ENCODE data around the gene SGSH. TPM values are rescaled to one million over a fixed set of nuclear protein-coding genes. Genes with fewer than 3 reads are reported as not detected.

SGSH gene
- total RNA-seq, 6 experiments from 2014 or later: 41.2 to 52.6 (median 47.5) TPM

- H3K4me1 Mint-ChIP-seq (ENCODE audit: low read depth): peaks cover 41% of the 10 kb centered on the region
- peak overlapping the region; percentile 95 for H3K27ac Mint-ChIP-seq
- no peak overlapping the region for H3K4me3 Mint-ChIP-seq
- no peak for DNase-seq
- H3K27me3 Mint-ChIP-seq (ENCODE audit: insufficient read depth): peaks cover 2% of the 10 kb centered on the region; the same call in 1 of the 2 replicates
- no peaks in the 10 kb centered on the region; the same call in 1 of the 2 replicates for H3K36me3 Mint-ChIP-seq (ENCODE audit: low read depth)
- no peak for TF ChIP-seq CTCF (IDR thresholded peaks at IDR 0.05)
- H3K9me3 Mint-ChIP-seq: no peaks in the 10 kb centered on the region
Measured at GRCh38 chr17:80256034-80256350, 35.9 kb upstream of the SGSH start.

DNA sequence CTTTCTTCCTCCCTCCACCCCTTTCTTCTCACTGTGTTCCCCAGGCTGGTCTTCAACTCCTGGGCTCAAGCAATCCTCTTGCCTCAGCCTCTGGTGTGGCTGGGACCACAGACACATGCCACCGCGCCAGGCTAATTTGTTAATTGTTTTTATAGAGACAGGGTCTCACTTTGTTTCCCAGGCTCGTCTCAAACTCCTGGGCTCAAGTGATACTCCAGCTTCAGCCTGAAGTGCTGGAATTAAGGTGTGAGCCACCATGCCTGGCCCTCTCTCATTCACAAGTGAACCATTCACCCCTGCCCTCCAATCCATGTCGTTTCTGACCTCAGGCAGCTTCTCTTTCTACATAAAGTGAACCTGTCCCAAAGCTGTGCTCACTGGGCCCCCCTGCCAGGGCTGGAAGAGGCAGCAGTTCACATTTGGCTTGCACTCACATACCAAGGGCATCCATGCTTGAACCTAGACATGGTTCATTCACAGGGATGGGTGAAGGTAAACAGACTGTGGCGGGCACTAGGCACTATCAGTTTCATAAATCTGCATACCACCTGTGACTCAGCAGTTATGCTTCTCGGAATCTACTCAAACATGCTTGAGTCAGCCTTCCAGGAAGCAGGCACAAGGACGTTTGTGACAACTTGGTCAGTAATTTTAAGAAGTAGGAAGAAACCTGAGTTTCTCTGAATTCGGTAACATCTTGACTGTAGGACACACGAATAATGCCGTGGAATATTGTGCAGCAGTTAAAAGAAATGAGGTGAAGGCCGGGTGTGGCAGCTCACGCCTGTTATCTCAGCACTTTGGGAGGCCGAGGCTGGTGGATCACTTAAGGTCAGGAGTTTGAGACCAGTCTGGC lies 34.5 kb upstream of the SGSH start:
- H3K27ac Mint-ChIP-seq: peak overlapping the region; percentile 95
- peak overlapping the region; percentile 75 for H3K4me3 Mint-ChIP-seq
- no peak for TF ChIP-seq CTCF (IDR thresholded peaks at IDR 0.05)
- DNase-seq: peak; percentile 93
- no peaks in the 10 kb centered on the region; the same call in 1 of the 2 replicates for H3K36me3 Mint-ChIP-seq (ENCODE audit: low read depth)
- H3K27me3 Mint-ChIP-seq (ENCODE audit: insufficient read depth): peaks cover 2% of the 10 kb centered on the region; the same call in 1 of the 2 replicates
- H3K4me1 Mint-ChIP-seq (ENCODE audit: low read depth): peaks cover 38% of the 10 kb centered on the region
- no peaks in the 10 kb centered on the region for H3K9me3 Mint-ChIP-seq

GRCh38 chr17:80253631-80254395 lies 33.7 kb upstream of the SGSH start:
- Mint-ChIP-seq H3K4me1 (ENCODE audit: low read depth) (peaks cover 31% of the 10 kb centered on the region), H3K9me3 (no peaks in the 10 kb centered on the region), H3K27me3 (ENCODE audit: insufficient read depth) (peaks cover 2% of the 10 kb centered on the region; the same call in 1 of the 2 replicates), H3K27ac (peak overlapping the region; percentile 95), H3K36me3 (ENCODE audit: low read depth) (no peaks in the 10 kb centered on the region; the same call in 1 of the 2 replicates), H3K4me3 (no peak overlapping the region; the same call in 1 of the 2 replicates)
- no peak for DNase-seq
- TF ChIP-seq CTCF (IDR thresholded peaks at IDR 0.05): no peak

DNA sequence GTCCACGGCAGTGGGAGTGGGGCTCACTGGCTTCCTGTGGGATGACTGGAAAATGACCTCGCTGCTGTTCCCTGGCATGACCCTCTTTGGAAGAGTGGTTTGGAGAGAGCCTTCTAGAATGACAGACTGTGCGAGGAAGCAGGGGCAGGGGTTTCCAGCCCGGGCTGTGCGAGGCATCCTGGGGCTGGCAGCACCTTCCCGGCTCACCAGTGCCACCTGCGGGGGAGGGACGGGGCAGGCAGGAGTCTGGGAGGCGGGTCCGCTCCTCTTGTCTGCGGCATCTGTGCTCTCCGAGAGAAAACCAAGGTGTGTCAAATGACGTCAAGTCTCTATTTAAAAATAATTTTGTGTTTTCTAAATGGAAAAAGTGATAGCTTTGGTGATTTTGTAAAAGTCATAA lies 32.7 kb upstream of the SGSH start:
- no peak overlapping the region for H3K27ac Mint-ChIP-seq
- peaks cover 28% of the 10 kb centered on the region for H3K4me1 Mint-ChIP-seq (ENCODE audit: low read depth)
- DNase-seq: no peak
- no peak for TF ChIP-seq CTCF (IDR thresholded peaks at IDR 0.05)
- no peaks in the 10 kb centered on the region; the same call in 1 of the 2 replicates for H3K36me3 Mint-ChIP-seq (ENCODE audit: low read depth)
- peaks cover 2% of the 10 kb centered on the region; the same call in 1 of the 2 replicates for H3K27me3 Mint-ChIP-seq (ENCODE audit: insufficient read depth)
- no peaks in the 10 kb centered on the region for H3K9me3 Mint-ChIP-seq
- no peak overlapping the region for H3K4me3 Mint-ChIP-seq

- no peaks in the 10 kb centered on the region; the same call in 1 of the 2 replicates for H3K36me3 Mint-ChIP-seq (ENCODE audit: low read depth)
- DNase-seq: no peak
- H3K9me3 Mint-ChIP-seq: no peaks in the 10 kb centered on the region
- H3K4me1 Mint-ChIP-seq (ENCODE audit: low read depth): peaks cover 28% of the 10 kb centered on the region
- H3K27me3 Mint-ChIP-seq (ENCODE audit: insufficient read depth): peaks cover 2% of the 10 kb centered on the region; the same call in 1 of the 2 replicates
- no peak overlapping the region for H3K4me3 Mint-ChIP-seq
- TF ChIP-seq CTCF (IDR thresholded peaks at IDR 0.05): no peak
- no peak overlapping the region for H3K27ac Mint-ChIP-seq
Measured at GRCh38 chr17:80251966-80252365, 31.8 kb upstream of the SGSH start.
